ENCODE measurements around the gene MMADHC.
"Not testable (repeated sequence)": the region's sequence is repeated elsewhere in the genome, so short reads cannot be mapped to it uniquely, and the experiment has no call there.

Gene MMADHC

GRCh38 chr2:149596471-149596870 lies 8.9 kb upstream of the MMADHC start:
- no peak for DNase-seq
- in situ Hi-C loops (cut with MboI; ENCODE audit: low pct_unique_long_range_greater_than_20kb, low sequenced_read_pairs), result loop anchor here (25.0 kb wide), 1 partner anchor 1641 kb away; no protein-coding TSS in a partner anchor

DNA sequence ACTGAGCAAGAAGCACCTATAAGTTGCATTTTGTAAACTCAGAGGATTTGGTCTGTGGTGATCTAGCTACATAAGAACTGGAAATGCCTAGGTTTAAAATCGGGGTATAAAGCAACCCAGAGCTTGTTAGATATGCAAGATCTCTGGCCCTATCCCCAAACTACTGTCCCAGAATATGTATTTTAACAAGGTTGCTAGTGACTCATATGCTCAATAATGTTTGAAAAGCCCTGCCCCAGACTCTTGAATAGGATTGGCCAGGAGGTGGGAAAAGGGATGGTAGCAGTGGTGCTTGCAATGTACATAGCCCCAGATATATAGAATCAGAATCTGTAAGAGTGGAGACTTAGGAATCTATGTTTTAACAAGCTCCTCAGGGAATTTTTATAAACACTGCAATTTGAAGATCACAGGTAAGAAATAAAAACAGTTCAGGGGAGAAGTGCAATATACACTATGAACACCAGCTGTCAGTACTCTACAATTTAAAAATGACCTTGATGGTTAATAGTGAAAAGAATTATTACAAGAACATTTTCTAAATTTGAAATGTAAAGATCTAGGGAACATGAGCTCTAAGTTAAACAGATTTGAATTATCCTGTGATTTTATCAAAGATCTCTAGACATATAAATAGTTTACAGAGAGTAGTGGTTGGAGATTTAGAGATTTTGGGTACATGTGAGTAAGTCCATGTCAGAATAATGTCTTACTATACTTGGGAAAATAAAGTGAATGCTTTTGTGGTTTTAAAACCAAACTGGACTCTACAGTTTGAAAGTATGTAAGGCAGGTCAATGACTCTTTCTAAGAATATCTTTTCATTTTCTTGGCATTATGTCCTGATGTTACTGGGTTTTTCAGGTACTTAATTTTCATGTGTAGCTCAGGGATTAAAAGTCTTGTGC lies 7.7 kb upstream of the MMADHC start:
- in situ Hi-C loops (cut with MboI; ENCODE audit: low pct_unique_long_range_greater_than_20kb, low sequenced_read_pairs), result loop anchor here (25.0 kb wide), 1 partner anchor 1642 kb away; no protein-coding TSS in a partner anchor
- no peak for DNase-seq

DNA sequence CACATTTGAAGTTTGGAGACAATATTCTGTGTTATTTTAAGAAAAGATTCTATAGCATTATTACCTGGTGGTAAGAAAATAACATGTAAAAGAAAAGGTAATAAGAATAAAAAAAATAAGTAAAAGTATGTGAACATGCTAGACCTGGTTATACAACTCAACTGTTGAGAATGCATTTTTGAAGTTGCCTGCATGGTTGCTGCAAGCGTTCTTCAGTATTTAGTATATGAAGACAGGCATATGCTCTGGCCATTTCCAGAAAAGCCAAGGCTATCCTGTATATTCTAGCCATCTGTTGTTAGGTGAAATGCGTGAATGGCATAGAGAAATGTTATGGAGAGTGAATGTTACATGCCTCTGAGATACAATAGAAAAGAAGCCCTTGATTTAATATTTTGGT lies 6.8 kb upstream of the MMADHC start:
- in situ Hi-C loops (cut with MboI; ENCODE audit: low pct_unique_long_range_greater_than_20kb, low sequenced_read_pairs), result loop anchor here (25.0 kb wide), 1 partner anchor 1643 kb away; no protein-coding TSS in a partner anchor
- DNase-seq, result no peak

DNA sequence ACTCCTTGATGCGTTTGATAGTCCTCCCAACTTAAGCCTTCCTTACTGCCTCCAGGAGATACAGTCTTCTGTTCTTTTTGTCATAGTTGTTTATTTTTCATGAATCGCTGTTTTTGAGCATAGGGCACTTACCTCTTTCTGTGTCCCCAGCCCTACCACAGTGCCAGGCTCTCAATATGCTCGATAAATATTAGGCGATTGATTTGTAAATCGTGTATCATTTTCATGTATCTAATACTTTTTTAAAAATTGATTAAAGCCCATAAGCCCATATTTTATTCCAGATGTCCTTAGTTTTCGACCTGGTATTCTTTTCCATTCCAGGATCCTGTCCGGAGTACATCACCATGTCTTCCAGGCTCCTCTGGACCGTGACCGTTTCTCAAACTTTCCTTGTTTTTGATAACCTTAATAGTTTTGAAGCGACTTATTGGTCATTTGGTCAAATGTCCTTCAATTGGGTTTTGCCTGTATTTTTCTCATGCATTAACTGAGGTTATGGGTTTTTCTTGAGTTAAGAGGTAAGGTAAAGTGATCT lies 444 bp upstream of the MMADHC start:
- in situ Hi-C loops (cut with MboI; ENCODE audit: low pct_unique_long_range_greater_than_20kb, low sequenced_read_pairs), result loop anchor here (25.0 kb wide), 1 partner anchor 1649 kb away; no protein-coding TSS in a partner anchor
- DNase-seq, result no peak

DNA sequence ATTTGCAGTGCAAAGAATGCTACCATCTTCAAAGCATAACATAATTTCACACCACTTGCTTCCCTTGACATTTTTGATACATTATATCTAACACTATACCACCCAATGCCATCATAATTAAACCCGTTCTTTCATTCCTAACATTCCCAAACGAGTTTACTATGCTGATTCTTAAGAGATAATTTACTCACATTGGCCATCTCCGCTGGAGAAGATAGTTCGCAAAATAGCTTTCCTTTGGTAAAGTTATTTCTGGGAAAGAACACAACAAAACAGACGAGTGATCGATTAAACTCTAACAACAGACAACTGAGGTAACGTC lies 716 bp downstream of the MMADHC start:
- in situ Hi-C loops (cut with MboI; ENCODE audit: low pct_unique_long_range_greater_than_20kb, low sequenced_read_pairs), result loop anchor here (25.0 kb wide), 1 partner anchor 1650 kb away; no protein-coding TSS in a partner anchor
- no peak for DNase-seq

DNA sequence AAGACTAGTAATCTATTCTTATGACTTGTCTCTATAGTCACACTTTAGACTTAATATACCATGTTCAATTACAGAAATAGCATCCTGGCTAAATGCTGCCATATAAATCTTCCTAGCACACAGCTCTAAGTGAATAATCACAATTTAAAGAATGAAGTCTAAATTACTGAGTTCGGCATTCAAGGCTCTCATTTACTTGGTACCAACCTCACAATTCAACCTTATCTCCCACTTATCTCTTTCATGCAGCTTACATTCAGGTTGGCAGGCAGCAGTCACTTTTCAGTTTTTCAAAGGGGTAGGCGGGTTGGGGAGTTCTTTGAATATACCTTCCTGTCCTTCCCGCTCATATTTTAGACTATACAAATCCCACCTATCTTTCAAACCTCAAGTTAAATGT lies 1.5 kb downstream of the MMADHC start:
- in situ Hi-C loops (cut with MboI; ENCODE audit: low pct_unique_long_range_greater_than_20kb, low sequenced_read_pairs), result loop anchor here (25.0 kb wide), 1 partner anchor 1651 kb away; no protein-coding TSS in a partner anchor
- no peak for DNase-seq

GRCh38 chr2:149585166-149585885 lies 2.2 kb downstream of the MMADHC start:
- in situ Hi-C loops (cut with MboI; ENCODE audit: low pct_unique_long_range_greater_than_20kb, low sequenced_read_pairs), result loop anchor here (25.0 kb wide), 1 partner anchor 1652 kb away; no protein-coding TSS in a partner anchor
- DNase-seq, result no peak

DNA sequence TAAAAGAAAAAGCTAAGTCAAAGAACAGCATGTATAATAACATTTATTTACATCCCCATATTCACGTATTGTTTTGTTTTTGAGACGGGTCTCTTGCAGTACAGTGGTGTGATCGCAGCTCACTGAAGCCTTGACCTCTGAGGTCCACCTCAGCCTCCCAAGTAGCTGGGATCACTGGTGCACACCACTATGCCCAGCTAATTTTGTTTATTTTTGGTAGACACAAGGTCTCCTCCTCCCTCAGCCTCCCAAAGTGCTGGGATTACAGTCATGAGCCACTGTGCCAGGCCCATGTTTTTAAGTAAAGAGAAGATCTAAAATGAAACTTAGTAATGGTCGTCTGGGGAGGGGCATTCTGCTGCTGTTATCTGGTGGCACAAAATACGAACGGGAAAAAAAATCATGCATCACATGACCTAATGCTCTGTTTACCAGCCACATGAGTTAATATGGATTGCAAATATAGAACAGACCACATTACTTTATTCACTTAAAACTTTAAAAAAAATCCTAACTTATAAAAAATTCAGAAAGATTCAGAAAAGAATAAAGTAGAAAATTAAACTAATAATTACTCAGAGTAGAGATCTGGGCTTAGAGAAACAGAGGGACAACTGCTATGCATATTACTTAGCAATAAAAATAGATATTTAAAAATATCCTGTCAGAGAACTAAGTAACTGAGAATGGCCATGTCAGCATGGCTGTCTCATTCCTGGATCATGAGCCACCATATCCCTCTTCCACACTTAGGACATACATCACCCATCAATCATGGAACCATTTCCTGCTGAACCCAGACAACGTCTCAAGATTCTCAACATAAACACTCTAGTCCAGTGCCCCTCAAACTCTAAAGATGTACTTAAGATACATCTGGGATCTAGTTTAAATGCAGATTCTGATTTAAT lies 7.3 kb downstream of the MMADHC start:
- in situ Hi-C loops (cut with MboI; ENCODE audit: low pct_unique_long_range_greater_than_20kb, low sequenced_read_pairs), result loop anchor here (25.0 kb wide), 1 partner anchor 1657 kb away; no protein-coding TSS in a partner anchor
- no peak for DNase-seq

DNA sequence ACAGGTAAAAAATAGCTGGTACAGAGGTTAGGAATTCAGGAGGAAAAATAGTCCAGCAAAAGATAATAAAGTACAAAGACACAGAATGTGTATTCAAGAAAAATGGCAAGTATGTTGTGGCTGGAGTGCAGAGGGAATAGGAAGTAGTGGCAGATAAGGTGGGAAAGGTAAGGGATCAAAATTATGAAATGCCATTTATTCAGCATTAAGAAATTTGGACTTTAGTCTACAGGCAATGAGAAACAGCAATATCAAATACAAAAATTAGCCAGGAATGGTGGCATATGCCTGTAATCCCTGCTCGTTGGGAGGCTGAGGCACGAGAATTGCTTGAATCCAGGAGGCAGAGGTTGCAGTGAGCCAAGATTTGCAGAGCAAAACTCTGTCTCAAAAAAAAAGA lies 10.3 kb downstream of the MMADHC start:
- DNase-seq, result no peak

GRCh38 chr2:149575752-149576151 lies 11.8 kb downstream of the MMADHC start:
- no peak for DNase-seq
- in situ Hi-C loops (cut with MboI; ENCODE audit: low pct_unique_long_range_greater_than_20kb, low sequenced_read_pairs), result loop anchor here (25.0 kb wide), 1 partner anchor 1662 kb away; no protein-coding TSS in a partner anchor

More for the DNA sequence above, 10.3 kb downstream of the MMADHC start:
- in situ Hi-C loops (cut with MboI; ENCODE audit: low pct_unique_long_range_greater_than_20kb, low sequenced_read_pairs), result loop anchor here (25.0 kb wide), 1 partner anchor 1660 kb away; no protein-coding TSS in a partner anchor

DNA sequence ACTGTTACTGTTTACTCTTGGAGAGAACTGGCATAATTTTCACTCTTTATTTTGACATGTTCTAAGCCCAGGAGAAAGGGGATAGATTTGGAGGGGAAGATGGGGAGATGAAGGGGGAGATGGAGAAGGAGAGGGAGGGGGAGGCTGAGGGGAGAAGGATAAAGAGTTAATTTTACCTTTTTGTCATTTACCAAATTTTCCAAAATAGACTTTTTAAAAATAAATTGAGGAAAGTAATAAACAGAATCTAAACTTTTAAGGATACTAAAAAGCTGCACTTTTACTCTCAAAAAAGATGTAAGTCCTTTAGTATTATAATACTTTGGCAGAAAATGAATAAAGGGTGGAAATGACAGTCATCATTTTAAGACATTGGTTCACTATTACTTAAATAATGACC lies 12.3 kb downstream of the MMADHC start:
- DNase-seq, result no peak
- in situ Hi-C loops (cut with MboI; ENCODE audit: low pct_unique_long_range_greater_than_20kb, low sequenced_read_pairs), result loop anchor here (25.0 kb wide), 1 partner anchor 1662 kb away; no protein-coding TSS in a partner anchor

GRCh38 chr2:149573760-149574159 lies 13.8 kb downstream of the MMADHC start:
- in situ Hi-C loops (cut with MboI; ENCODE audit: low pct_unique_long_range_greater_than_20kb, low sequenced_read_pairs), result loop anchor here (25.0 kb wide), 1 partner anchor 561 kb away; no protein-coding TSS in a partner anchor
- DNase-seq, result no peak

GRCh38 chr2:149572102-149572953 lies 15.2 kb downstream of the MMADHC start:
- DNase-seq, result no peak
- in situ Hi-C loops (cut with MboI; ENCODE audit: low pct_unique_long_range_greater_than_20kb, low sequenced_read_pairs), result loop anchor here (25.0 kb wide), 1 partner anchor 560 kb away; no protein-coding TSS in a partner anchor

- in situ Hi-C loops (cut with MboI; ENCODE audit: low pct_unique_long_range_greater_than_20kb, low sequenced_read_pairs), result loop anchor here (25.0 kb wide), 1 partner anchor 556 kb away; no protein-coding TSS in a partner anchor
Observed at GRCh38 chr2:149568138-149568537, 19.4 kb downstream of the MMADHC start.

DNA sequence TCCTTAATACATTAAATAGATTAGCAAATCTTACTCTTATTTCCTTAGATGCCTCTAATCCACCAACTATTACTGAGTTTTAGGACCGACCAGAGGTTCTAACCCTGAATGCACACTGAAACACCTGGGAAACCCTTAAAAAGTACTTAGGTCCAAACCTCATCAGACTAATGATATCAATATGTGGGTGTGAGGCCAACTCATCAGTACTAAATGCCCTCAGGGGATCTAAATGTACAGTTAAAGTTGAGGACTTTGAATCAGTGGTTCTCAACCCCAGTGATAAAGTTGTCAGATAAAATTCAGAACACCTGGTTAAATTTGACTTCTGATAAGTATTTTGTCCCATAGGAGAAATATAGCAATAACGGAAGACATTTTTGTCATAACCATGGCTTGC lies 20.9 kb downstream of the MMADHC start:
- in situ Hi-C loops (cut with MboI; ENCODE audit: low pct_unique_long_range_greater_than_20kb, low sequenced_read_pairs), result loop anchor here (25.0 kb wide), 1 partner anchor 554 kb away; no protein-coding TSS in a partner anchor
- no peak for DNase-seq

More at GRCh38 chr2:149568138-149568537, 19.4 kb downstream of the MMADHC start:
- no peak for DNase-seq

DNA sequence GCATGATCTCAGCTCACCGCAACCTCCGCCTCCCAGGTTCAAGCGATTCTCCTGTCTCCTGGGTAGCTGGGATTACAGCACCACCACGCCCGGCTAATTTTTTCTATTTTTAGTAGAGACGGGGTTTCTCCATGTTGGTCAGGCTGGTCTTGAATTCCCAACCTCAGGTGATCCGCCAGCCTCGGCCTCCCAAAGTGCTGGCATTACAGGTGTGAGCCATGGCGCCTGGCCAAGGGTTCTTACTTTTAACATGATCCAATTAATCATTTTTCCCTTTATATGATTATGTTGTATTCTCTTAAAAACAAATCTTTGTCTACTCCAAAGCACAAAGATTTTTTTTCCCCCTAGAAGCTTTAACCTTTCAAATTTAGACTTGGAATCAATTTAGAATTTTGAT lies 21.9 kb downstream of the MMADHC start:
- not testable (repeated sequence) for DNase-seq
- in situ Hi-C loops (cut with MboI; ENCODE audit: low pct_unique_long_range_greater_than_20kb, low sequenced_read_pairs), result loop anchor here (25.0 kb wide), 1 partner anchor 553 kb away; no protein-coding TSS in a partner anchor

DNA sequence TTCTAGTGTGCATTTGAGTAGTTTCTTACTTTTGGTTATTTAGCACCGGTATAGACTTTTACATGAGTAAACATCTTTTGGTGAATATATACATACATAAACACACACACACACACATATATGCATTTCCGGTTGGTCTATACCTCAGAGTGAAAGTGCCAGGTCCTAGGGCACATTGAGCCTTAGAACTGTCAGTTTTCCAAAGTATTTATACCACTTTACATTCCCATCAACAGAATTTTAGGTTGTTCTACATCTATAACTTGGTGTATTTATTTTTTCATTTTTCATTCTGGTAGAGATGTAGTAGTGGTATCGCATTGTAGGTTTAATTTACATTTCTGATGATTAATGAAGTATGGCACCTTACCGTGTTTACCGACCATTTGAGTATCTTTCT lies 22.6 kb downstream of the MMADHC start:
- in situ Hi-C loops (cut with MboI; ENCODE audit: low pct_unique_long_range_greater_than_20kb, low sequenced_read_pairs), result loop anchor here (25.0 kb wide), 1 partner anchor 553 kb away; no protein-coding TSS in a partner anchor
- DNase-seq, result no peak
